DMS153 (cell line): Measurements from ENCODE around the gene UCP3.

Source experiments
- DNase-seq: peaks from one replicate; lab custom pipeline; 2025; lab: John Stamatoyannopoulos, UW

Gene UCP3, protein sequence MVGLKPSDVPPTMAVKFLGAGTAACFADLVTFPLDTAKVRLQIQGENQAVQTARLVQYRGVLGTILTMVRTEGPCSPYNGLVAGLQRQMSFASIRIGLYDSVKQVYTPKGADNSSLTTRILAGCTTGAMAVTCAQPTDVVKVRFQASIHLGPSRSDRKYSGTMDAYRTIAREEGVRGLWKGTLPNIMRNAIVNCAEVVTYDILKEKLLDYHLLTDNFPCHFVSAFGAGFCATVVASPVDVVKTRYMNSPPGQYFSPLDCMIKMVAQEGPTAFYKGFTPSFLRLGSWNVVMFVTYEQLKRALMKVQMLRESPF

DNA sequence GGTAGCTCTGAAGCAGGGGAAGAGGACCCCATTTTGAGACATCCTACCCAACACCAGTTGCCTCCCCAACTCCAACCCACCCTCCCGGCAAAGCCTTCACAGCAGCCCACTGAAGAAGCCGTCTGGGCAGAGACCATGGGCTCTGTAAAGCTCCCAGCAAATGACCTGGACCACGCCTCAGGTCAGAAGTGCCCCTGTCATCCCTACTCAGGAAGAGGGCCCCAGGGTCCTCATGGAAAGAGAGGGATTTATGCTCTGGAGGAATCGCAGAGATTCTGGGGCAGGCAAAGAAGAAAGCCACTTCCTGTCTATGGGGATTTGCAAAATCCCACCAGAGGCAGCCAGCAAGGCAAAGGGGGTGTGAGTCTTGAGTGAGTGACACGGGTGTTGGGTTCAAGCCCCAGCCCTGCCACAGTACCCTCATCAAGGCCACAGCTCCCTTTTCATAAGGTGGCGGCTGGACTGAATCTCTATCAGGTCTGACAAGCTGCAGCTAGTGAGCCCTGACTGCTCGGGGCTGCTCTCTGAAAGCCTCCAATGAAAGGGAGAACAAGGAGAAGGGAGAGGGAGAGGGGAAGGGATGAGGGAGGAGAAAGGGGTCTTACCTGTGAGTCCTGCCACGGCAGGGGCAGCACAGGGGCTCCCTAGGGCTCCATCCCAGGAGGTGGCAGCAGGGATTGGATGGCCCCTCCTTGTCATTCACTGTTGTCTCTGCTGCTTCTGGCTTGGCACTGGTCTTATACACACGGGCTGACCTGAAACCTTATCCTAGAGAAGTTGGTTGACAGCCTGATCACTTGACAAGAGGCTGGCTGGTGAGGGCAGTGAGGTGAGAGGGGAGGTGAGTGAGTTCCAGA, at the start of gene UCP3:
Gene UCP3 (minus strand): TSS at position 713 of the 857 bp plus-strand sequence. CDS start 2,043 bp downstream, outside the sequence.
- DNase-seq = no peak

DNA sequence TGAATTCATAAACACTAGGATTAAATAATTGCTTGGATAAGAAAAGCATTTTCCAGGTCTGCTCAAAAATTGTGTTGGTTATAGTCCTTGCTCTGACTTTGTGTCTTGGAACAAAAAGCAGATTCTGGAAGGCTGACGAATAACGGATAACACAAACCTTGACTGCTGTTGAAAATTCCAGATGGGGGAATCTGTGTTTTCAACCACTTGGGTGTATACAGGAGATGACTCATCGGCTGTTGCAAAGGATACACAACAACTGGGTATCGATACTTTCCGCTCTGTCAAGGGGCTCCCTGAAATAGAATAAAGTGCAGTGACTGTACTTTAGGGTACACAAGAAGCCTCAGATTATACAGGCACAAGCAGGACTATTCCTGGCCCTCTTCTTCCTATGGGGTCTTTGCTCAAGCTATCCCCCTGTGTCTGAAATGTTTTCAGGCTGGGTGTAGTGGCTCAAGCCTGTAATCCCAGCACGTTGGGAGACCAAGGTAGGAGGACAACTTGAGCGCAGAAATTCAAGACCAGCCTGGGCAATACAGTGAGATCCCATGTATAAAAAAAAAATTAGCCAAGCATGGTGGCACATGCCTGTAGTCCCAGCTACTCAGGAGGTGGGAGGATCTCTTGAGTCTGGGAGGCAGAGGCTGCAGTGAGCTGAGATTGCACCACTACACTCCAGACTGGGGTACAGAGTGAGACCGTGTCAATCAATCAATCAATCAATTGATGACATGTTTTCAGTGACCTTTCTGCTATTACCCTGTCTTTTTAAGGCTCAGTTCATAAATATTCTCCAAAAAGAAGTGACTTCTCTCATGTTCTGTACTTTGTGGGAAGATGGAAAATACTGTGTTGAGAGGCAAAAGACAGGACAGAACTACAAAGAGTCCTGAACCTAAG, 48.6 kb upstream of the UCP3 start:
- DNase-seq = no peak

DNA sequence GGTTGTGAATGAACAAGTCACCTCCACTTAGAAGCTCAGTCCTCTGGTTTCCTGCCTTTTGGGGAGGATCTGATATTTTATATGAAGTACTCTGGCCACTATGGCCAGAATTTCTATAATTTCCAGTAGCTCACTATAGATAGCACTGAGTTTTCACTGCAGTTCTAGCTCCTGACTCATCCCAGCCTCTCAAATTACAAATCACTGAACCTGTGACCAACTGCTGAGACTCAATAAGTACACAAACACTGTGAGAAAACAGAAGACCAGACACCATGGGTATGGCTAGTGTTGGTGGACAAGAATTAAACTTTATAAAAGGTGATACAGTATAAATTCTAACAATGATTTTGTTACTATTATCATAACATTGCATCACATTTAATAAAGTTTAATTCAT, 47.1 kb upstream of the UCP3 start:
- DNase-seq = no peak

DNA sequence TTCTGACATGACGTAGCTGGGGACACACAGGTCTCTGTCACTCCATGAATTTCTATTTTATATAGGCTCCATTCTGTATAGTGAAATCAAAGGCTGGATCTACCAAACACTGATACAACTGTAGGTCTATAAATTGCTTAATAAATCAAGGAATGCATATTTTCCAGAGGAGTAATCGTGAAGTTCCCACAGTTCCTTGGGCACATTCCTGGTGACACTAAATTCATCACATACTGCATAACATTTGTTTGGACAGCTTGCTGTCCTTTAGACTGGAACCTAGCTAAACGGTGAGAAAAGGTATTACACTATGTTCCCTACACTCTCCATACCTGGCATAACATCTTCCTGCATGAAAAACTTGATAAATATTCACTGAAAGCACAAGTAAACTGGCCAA, 41.6 kb upstream of the UCP3 start:
- no peak for DNase-seq

DNA sequence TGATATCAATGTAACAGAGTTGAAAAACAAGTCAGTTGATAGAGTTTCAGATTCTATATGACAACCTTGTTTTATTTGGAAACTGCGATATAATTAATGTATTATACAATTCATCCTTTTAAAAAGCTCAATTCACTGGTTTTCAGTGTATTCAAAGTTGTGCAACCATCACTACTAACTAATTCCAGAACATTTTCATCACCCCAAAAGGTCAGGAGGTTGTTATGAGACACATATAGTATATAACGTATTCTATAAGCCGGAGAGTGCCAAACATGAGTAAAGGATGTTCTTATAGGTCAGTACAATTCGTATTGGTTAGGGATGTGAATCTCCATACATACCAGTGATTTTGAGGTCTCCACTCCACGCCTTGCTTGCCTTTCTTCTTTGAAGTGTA, 40.1 kb upstream of the UCP3 start:
- no peak for DNase-seq

DNA sequence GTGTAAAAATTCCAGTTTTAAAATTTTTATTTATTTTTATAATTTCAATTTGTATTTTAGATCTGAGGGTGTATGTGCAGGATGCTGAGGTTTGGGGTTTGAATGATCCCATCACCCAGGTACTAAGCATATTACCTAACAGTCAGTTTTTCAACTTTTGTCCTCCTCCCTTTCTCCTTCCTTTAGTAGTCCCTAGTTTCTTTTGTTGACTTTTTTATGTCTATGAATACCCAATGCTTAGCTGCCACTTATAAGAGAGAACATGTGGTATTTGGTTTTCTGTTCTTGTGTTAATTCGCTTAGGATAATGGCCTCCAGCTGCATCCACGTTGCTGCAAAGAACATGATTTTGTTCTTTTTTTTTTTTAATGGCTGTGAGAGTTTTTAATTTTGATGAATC, 35.7 kb upstream of the UCP3 start:
- DNase-seq = no peak

DNA sequence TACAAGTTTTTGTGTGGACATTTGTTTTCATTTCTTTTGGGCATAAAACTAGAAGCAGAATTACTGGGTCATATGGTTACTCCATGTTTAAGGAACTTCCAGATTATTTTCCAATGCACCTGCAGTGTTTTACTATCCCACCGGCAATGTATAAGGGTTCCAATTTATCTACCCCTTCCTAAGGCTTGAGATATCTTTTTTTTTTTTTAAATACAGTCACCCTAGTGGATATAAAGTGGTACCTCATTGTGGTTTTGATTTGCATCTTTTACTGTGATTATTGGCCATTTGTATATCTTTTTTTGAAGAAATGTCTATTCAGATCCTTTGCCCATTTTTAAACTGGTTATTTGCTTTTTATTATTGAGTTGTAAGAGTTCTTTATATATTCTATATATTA, 34.6 kb upstream of the UCP3 start:
- no peak for DNase-seq

DNA sequence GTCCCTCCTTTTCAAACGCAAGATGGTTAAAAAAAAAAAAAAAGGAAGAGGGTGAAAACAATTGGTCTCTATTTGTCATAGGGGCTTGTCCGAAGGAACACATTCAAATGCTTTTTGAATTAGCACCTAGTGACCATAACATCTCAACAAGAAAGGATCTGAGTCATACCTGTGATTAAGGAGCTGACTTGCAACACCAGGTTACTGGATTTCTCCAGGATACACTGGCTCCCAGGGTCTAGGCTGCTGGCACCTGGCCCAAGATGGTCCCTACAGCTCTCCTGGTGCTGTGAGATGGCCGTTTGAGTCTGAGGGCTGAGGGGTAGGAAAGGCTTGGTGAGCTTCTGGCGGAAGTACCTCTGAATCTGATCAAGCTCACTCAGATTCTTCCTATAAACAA, 28.4 kb upstream of the UCP3 start:
- DNase-seq = no peak

DNA sequence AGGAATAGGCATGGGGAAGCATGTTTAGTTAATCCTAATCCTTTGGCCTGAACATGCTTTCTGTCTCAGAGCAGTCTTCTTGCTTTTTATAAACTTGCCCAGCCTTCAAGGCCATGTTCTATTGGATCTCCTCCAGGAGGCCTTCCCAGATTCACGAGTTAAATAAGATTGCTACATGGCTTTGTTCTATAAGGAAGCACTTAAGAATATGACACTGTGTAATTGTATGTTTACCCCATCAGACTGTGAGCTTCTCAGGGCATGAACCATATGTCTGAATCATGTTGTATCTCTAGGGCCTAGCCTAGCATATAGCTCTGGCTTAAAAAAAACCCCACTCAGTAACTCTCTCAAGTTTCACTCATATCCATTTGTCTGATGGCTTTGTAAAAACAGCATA, 26.4 kb upstream of the UCP3 start:
- no peak for DNase-seq

DNA sequence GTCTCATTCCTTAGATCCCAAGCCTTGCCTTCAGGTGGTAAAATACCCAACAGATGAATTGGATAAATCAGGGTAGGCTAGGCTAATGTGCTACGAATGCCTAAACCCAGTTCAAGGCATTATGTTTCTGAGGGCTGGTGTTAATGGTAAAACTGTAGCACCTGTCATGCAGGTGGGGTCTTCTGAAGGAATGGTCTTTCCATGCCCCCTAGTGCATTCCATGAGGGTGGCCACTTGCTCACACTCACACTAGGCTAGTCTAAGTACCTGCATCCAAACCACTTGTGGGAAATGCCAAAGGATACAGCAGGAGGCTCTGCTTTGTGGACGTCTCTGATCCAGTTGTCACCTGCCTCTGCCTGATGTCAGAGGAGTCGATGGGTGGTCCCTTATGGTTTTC, 24.2 kb upstream of the UCP3 start:
- DNase-seq = no peak

DNA sequence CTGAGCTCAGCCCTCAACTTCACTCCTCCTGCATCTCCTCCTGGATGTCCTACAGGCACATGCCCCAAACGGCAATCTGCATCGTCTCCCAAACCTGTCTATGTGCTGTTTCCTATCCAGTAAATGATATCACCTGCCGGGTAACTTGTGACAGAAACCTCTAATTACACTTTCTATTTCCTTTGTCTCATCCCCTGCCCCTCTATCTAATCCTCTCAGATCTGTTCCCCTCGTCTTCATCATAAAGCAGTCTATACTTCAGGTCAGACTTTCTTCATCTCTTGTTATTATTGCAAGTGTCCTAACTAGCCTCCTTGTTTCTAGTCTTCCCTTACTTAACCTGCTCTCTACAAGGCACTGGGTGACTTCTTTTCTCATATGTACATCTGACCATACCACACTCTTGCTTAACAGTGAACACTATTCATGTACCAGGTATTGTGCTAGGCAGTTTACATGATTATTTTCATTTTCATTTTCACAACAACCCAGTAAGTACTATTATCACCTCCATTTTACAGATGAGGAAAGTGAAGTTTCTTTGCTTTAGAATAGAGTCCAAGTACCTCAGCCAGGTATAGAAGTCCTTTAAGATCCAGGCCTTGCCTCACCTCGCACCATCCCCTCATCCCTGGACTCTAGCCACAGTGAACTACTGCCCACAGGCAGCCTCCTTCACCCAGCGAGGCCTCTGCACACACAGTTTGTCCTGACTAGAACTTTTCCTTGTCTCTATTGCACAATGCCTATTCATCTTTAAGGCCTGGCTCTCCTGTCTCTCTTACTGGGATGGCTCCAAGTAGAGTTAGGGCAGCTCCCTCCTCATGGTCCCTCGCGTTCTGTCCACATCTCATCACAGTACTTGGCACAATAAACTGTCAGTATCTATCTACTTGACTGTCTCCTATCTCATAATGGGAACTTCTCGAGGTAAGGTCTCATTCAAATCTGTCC, 22.1 kb upstream of the UCP3 start:
- no peak for DNase-seq

DNA sequence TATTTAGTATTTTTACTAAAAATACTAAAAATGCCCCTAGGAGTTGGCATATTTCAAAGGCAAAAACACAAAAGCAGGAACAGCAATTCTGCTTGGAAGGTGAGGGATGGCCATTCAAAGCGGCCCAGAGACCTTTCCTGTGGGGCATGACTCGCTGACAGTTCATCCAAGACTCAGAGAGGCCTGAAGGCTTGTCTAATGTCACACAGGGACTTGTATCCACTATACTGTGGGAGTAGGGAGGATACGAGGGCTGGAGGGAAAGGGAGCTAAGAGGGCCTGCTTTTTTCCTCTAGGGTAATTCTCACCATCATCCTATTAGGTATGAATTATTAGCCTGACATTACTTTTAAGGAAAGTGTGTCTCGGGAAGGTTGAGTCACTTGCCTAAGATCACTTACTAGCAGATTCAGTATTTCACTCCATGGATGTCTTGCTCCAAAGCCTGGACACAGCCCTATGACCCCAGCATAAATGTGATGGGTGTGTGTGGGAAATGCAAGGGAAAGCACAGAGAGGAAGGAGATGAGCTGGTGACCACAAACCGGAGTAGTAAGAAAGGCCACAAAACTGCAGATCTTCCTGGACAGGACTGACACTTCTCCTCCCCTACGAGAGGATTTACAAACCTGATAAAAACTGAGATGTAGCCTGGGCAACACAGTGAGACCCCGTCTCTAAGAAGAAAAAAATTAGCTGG, 16.7 kb upstream of the UCP3 start:
- no peak for DNase-seq

DNA sequence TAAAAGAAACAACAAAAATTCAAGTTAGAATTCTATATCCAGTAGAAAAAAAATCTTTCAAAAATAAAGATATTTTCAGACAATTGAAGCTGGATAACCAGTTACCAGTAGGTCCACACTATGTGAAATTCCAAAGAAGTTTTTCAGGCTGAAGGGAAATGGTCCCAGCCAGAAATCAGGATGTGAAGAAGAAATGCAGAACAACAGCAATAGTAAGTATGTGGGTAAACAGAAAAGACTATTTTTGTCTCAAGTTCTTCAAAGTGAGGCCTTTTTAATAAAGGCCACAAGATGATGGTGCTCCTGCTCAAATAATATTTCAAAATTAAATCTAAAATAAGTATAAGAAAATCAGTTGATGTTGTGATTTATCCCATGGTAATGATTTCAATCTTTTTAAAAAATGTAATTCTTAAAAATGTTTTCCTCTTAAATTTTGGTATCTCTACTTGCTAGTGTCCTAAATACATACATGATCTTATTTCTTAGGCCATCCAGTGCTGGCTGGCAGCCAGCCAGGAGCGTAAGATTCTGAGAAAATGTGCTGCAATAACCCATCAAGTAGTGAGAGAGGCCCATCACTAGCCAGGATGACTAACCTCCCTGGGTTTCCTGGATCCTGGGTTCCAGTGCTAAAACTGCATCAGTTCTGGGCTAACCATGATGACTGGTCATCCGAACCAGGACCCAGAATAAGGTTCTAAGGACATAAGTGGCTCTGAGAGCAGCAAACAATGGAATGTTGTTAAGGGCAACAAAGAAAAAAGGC, 15.6 kb upstream of the UCP3 start:
- DNase-seq = no peak

DNA sequence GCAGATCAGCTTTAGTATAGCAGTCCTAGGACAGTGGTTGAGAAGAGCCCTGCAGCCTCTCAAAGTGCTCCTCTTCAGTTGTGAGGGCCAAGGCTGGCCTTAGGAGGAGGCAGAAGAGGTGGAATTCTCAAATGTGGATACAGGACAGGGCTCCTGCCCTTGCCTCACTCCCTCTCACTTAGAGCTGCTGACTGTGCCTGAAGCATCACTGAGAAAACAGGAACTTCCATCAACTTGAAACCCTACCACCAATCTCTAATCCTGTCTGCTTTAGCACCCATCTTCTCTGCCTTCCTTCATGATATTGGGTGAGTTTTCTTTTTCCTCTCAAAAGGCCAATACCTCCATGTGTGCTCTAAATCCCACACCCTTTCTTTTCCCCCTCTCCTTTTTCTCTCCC, 14.4 kb upstream of the UCP3 start:
- no peak for DNase-seq

DNA sequence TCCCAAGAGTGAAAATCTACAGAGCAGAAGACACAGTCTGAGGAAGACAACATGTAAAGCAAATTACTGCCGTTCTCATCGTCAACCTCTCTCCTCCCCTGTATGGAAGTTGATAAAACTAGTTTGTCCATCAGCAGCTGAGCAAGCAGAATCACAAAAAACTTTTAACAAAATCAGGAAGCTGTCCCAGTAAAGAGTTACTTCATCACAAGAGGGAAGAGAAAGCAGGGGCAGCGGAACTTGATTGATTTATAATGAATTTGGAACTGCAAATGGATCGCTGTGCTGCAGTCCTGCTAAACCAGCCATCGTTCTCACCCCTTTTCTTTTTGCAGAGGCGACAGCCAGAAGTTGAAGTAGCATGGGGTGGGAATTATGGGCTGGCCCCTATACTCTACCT, 13.7 kb upstream of the UCP3 start:
- no peak for DNase-seq

DNA sequence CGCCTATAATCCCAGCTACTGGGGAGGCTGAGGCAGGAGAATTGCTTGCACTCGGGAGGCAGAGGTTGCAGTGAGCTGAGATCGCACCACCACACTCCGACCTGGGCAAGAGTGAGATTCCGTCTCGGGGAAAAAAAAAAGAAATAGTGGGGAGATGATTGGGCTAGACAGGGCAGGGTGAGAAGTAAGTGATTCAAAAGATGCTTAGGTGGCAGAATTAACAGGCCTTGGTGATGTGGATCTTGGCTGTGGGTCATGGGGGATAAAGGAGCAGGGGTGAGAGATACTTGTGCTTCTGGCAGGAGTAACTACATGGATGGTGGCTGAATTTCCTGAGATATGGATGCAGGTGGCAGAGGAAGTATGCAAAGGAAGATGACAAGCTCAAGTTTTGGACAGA, 13.1 kb upstream of the UCP3 start:
- no peak for DNase-seq

DNA sequence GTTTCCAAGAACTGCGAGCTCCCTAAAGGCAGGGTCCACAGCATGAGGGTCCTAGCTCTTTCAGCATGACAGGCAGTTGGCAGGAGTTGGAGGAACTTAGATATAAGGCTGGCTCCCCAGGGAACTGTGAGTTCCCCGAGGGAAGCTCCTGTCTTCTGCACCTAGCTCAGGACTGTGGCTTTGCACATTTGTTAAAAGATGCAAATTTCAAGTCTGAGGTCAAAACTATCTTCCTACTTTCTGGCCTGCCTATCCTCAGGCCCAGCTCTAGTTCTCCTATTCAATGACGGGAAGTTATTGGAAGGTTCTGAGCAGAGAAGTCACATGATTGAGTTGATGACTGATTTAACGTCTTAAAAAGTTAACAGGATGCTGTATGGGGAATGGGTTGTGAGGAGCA, 11.7 kb upstream of the UCP3 start:
- no peak for DNase-seq

DNA sequence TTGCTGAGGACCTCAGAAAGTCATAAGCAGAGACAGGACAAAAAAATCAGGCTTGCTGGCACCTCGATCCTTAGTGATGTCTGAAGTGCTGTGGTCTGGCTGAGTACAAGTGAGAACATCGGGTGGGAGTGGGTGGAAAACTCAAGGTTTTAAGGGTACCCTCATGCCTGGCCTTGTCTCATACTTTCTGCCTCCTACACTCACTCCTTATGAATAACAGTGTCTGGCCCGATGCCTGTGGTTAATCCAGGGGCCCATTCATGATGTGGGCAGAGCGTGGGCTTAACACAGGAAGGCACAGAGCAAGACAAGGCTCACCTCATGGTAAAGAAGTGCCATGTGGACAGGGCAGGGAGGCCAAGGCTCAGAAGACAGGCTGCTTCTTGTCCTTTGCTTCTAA, 11.0 kb upstream of the UCP3 start:
- DNase-seq = no peak

DNA sequence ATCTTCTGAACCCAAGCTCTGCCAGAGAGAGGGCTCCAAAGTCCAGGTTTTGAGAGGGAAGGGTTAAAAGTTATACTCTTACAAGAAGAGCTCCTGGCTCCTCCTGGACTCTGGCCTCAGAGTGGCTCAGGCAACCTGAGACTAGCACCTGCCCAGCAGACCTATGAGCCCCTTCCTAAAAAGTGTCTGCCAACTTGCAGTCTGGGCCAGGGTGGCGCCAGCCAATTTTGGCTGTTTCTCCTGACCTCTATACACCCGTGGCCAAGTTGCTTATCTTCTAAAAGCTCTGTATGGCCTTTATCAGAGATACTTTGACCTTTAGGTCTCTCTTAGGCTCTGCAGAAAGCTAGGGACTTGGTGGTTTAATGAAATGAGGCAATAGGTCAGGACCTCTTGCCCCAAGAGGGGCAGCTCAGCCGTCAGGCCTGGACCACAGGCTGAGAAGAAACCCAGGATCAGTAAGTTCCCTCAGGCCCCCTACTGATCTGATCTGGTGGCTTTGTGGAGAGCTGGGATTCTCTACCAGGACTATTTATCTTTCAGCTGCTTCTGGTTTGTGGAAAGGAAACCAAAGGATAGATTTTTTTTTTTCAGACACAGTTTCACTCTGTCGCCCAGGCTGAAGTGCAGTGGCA, 10.3 kb upstream of the UCP3 start:
- DNase-seq = no peak
